ENCODE data around the gene HACD2. TPM values are rescaled to one million over a fixed set of nuclear protein-coding genes. Genes with fewer than 3 reads are reported as not detected.

Gene HACD2
- total RNA-seq, 1 experiment from 2014 or later, result 97.7 TPM

- Mint-ChIP-seq H3K27ac (ENCODE audit: low read depth, unreplicated experiment) (no peak overlapping the region), H3K36me3 (ENCODE audit: insufficient read depth, unreplicated experiment) (peaks cover 40% of the 10 kb centered on the region), H3K9me3 (ENCODE audit: unreplicated experiment) (no peaks in the 10 kb centered on the region), H3K4me1 (ENCODE audit: insufficient read depth, unreplicated experiment) (no peaks in the 10 kb centered on the region), H3K27me3 (ENCODE audit: insufficient read depth, unreplicated experiment) (no peaks in the 10 kb centered on the region), H3K4me3 (ENCODE audit: unreplicated experiment) (no peak overlapping the region)
- intact Hi-C loops (cut with micrococcal nuclease), result no loop called here
- no peak for DNase-seq (ENCODE audit: unreplicated experiment)
- no TSS peak for BruUV-seq (replicated peaks)
- POLR2A ChIA-PET, result interaction anchor here (0.6 to 1.4 kb wide), 4 partner anchors 9 to 644 kb away, joined by 3 to 4 read pairs (median 4); no protein-coding TSS in a partner anchor
- TF ChIP-seq, protein P1, sequence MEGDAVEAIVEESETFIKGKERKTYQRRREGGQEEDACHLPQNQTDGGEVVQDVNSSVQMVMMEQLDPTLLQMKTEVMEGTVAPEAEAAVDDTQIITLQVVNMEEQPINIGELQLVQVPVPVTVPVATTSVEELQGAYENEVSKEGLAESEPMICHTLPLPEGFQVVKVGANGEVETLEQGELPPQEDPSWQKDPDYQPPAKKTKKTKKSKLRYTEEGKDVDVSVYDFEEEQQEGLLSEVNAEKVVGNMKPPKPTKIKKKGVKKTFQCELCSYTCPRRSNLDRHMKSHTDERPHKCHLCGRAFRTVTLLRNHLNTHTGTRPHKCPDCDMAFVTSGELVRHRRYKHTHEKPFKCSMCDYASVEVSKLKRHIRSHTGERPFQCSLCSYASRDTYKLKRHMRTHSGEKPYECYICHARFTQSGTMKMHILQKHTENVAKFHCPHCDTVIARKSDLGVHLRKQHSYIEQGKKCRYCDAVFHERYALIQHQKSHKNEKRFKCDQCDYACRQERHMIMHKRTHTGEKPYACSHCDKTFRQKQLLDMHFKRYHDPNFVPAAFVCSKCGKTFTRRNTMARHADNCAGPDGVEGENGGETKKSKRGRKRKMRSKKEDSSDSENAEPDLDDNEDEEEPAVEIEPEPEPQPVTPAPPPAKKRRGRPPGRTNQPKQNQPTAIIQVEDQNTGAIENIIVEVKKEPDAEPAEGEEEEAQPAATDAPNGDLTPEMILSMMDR (IDR thresholded peaks at IDR 0.05; ENCODE audit: unreplicated experiment), result no peak
- CTCF ChIA-PET, result interaction anchor here (1.1 to 3.4 kb wide), 3 partner anchors 10 to 16 kb away, joined by 3 to 29 read pairs (median 6); no protein-coding TSS in a partner anchor
Measured at GRCh38 chr3:123543950-123544349, 40.9 kb downstream of the HACD2 start.

DNA sequence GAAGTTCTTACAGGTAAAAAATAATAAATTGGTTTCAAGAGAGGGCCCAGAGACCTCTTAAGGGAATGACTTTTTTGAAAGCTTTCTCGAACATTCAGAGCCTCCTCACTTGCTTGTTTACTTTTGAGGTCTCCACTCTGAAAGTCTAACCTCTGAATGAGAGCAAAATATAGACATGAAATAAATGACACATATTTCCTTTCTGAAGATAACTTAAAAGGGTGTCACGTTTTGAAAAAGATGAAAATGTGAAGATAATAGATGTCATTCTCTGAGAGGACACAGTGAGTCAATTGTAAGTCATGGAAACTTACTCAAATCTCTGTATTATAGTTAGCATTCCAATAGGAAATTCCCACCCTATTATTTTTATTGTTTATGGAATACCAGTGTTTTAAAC, 44.6 kb downstream of the HACD2 start:
- intact Hi-C loops (cut with micrococcal nuclease), result no loop called here
- no peaks in the 10 kb centered on the region for H3K27me3 Mint-ChIP-seq (ENCODE audit: insufficient read depth, unreplicated experiment)
- no TSS peak for BruUV-seq (replicated peaks)
- peaks cover 11% of the 10 kb centered on the region for H3K4me1 Mint-ChIP-seq (ENCODE audit: insufficient read depth, unreplicated experiment)
- no peak overlapping the region for H3K4me3 Mint-ChIP-seq (ENCODE audit: unreplicated experiment)
- H3K36me3 Mint-ChIP-seq (ENCODE audit: insufficient read depth, unreplicated experiment), result peaks cover 26% of the 10 kb centered on the region
- TF ChIP-seq, protein P1 (IDR thresholded peaks at IDR 0.05; ENCODE audit: unreplicated experiment), result no peak
- CTCF ChIA-PET, result interaction anchor here (0.6 to 2.4 kb wide), 4 partner anchors 19 to 162 kb away, joined by 3 to 14 read pairs (median 3); no protein-coding TSS in a partner anchor
- no peak for DNase-seq (ENCODE audit: unreplicated experiment)
- H3K27ac Mint-ChIP-seq (ENCODE audit: low read depth, unreplicated experiment), result no peak overlapping the region
- POLR2A ChIA-PET, result interaction anchor here (0.6 to 1.8 kb wide), 4 partner anchors 11 to 1085 kb away, joined by 3 to 5 read pairs (median 4); no protein-coding TSS in a partner anchor
- H3K9me3 Mint-ChIP-seq (ENCODE audit: unreplicated experiment), result no peaks in the 10 kb centered on the region

DNA sequence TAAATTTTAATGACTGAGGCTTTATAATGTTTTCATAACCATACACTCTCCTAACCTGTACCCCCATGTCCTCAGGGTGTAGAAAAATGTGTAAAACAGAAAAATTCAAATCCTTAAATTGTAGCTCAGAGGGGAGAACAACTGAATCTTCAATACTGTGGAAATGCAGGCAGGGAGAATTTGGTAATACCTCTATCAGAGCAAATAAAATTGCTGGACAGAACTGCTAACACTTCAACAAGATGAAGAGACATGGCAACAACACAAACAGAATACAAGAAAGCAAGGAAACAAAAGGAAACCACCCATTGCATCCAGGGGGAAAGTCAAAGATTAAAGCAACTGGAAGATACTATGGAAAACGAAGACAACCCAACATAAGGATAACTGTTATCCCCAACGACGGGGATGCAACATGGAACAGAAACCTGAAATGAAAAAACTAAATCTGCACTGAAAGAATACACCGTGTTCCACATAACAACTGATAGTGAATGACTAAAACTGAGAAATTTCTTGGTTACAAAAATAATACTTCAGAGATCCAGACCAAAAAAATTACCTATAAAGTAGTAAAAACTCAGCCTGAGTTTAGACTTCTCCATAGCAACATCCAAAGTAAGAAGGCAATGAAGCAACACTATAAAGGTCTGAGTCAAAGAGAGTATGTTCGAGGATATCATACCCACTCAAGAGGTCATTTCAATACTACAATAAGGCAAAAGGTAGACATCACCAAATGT, 48.5 kb downstream of the HACD2 start:
- TF ChIP-seq, protein P1 (IDR thresholded peaks at IDR 0.05; ENCODE audit: unreplicated experiment), result no peak
- peaks cover 37% of the 10 kb centered on the region for H3K36me3 Mint-ChIP-seq (ENCODE audit: insufficient read depth, unreplicated experiment)
- DNase-seq (ENCODE audit: unreplicated experiment), result no peak
- ChIA-PET CTCF (interaction anchor here (0.6 kb wide), 1 partner anchor 1989 kb away, joined by 3 read pairs; no protein-coding TSS in a partner anchor), POLR2A (no interaction called here)
- no peaks in the 10 kb centered on the region for H3K9me3 Mint-ChIP-seq (ENCODE audit: unreplicated experiment)
- H3K4me1 Mint-ChIP-seq (ENCODE audit: insufficient read depth, unreplicated experiment), result peaks cover 20% of the 10 kb centered on the region
- no peak overlapping the region for H3K4me3 Mint-ChIP-seq (ENCODE audit: unreplicated experiment)
- no TSS peak for BruUV-seq (replicated peaks)
- intact Hi-C loops (cut with micrococcal nuclease), result no loop called here
- no peaks in the 10 kb centered on the region for H3K27me3 Mint-ChIP-seq (ENCODE audit: insufficient read depth, unreplicated experiment)
- peak overlapping the region; percentile 6 for H3K27ac Mint-ChIP-seq (ENCODE audit: low read depth, unreplicated experiment)

DNA sequence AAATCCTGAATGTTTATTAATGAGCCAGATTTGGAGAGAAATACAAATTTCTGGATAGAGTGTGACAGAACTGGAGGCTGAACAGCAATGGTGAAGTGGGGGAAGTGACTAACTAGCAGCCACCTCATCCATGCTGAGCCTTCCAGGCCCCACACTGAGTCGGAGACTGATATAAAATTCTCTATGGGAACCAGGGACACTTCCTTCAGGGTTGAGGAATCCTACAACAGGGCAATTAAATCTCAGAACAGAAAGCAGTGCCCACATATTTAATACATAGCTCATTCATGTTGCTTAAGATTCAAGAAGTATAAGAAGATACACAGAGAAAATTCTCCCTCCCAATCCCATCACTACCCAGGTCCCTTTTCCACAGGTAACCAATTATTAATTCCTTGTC, 49.3 kb downstream of the HACD2 start:
- Mint-ChIP-seq H3K9me3 (ENCODE audit: unreplicated experiment) (no peaks in the 10 kb centered on the region), H3K4me1 (ENCODE audit: insufficient read depth, unreplicated experiment) (peaks cover 20% of the 10 kb centered on the region), H3K4me3 (ENCODE audit: unreplicated experiment) (no peak overlapping the region), H3K36me3 (ENCODE audit: insufficient read depth, unreplicated experiment) (peaks cover 37% of the 10 kb centered on the region), H3K27me3 (ENCODE audit: insufficient read depth, unreplicated experiment) (no peaks in the 10 kb centered on the region), H3K27ac (ENCODE audit: low read depth, unreplicated experiment) (no peak overlapping the region)
- DNase-seq (ENCODE audit: unreplicated experiment), result peak; percentile 4
- intact Hi-C loops (cut with micrococcal nuclease), result no loop called here
- CTCF ChIA-PET, result interaction anchor here (0.5 to 1.7 kb wide), 3 partner anchors 24 to 1989 kb away, joined by 3 to 12 read pairs (median 3); no protein-coding TSS in a partner anchor
- TF ChIP-seq, protein P1 (IDR thresholded peaks at IDR 0.05; ENCODE audit: unreplicated experiment), result no peak
- no TSS peak for BruUV-seq (replicated peaks)
- POLR2A ChIA-PET, result no interaction called here

All from MCF 10A (cell line).